Cardiac fibroblast (primary cell): Measurements from ENCODE around the gene CTBP1.

ENCODE experiments used
- DNase-seq, 2 donors: peaks; one replicate each; pipeline versions ENCODE4 v3.0.0 to v3.0.0-alpha.2; 2010; ENCODE audit warnings: low read depth in 2 of 2
- H3K4me3 ChIP-seq, 2 donors: replicated peaks in 1 of 2; 1 replicate in 1 of 2; 2 replicates in 1 of 2; pipeline ENCODE4 v1.5.1; 2011; ENCODE audit warnings: low read depth in 2 of 2, low read length in 2 of 2, mild to moderate bottlenecking in 2 of 2, moderate library complexity in 1 of 2
- TF ChIP-seq, protein P1 (sequence below): IDR thresholded peaks from one replicate; pipeline ENCODE4 v1.5.1; 2011; ENCODE audit warnings: low read depth, mild to moderate bottlenecking, low read length, inconsistent platforms

Gene CTBP1

DNA sequence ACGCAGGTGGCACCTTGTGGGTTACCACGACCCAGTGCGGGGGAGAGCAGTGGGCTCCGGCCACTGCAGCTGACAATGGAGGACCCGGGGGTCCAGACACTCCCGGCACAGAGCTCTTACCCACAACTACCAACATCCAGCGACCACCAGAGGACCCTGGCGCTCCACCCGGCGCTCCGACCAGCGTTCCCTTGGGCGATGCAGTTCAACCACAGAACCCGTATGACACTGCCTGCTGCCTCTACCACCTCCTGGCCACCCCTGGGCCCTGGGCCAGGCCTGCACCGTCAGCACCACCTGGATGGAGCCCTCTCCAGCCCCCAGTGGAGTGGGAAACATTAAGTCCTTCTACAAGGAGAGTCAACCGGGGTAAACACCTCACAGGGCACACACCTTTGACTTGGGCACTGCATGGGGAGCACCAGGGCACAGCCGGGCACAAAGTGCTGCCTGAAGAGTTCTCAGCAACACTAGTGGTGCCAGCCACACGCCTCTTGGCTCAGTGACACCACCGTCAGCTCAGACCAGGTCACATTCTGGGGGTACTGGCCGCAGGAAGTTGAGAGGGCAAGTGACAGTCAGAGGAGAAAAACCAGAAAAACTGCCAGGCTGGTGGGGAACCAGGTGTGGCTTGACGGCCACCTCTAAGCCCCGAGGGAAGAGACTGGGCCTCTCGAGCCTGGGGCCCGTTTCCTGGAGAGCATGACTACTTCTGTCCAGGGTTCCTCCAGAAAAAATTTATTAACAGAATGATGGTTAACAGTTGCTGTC is 2.6 kb downstream of the CTBP1 start:
- no peak for DNase-seq
- TF ChIP-seq, protein P1, sequence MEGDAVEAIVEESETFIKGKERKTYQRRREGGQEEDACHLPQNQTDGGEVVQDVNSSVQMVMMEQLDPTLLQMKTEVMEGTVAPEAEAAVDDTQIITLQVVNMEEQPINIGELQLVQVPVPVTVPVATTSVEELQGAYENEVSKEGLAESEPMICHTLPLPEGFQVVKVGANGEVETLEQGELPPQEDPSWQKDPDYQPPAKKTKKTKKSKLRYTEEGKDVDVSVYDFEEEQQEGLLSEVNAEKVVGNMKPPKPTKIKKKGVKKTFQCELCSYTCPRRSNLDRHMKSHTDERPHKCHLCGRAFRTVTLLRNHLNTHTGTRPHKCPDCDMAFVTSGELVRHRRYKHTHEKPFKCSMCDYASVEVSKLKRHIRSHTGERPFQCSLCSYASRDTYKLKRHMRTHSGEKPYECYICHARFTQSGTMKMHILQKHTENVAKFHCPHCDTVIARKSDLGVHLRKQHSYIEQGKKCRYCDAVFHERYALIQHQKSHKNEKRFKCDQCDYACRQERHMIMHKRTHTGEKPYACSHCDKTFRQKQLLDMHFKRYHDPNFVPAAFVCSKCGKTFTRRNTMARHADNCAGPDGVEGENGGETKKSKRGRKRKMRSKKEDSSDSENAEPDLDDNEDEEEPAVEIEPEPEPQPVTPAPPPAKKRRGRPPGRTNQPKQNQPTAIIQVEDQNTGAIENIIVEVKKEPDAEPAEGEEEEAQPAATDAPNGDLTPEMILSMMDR = no peak
- peak overlapping the region; percentile 76 to 77 for H3K4me3 ChIP-seq

DNA sequence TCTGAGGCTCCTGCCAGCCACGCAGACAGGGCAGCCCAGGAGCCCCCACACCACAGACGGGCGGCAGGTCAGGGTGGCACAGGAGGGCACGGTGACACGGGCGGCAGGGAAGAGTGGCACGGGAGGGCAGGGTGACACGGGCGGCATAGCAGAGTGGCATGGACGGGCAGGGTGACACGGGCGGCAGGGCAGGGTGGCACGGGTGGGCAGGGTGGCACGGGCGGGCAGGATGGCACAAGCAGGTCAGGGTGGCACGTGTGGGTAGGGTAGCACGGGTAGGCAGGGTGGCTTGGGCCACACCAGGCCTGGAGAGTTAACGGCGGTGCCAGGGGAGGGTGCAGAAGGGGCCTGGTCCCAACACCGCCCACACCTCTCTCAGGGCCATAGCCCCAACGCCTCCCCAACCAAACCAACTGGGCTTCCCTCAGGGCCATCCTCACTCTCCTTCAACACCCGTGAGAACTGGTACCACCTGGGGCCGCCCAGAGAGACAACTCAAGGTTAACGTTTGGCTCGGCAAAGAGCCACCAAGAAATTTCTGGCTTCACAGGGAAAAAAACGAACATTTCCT is 3.4 kb downstream of the CTBP1 start:
- no peak for DNase-seq
- no peak overlapping the region for H3K4me3 ChIP-seq
- TF ChIP-seq, protein P1 = no peak

DNA sequence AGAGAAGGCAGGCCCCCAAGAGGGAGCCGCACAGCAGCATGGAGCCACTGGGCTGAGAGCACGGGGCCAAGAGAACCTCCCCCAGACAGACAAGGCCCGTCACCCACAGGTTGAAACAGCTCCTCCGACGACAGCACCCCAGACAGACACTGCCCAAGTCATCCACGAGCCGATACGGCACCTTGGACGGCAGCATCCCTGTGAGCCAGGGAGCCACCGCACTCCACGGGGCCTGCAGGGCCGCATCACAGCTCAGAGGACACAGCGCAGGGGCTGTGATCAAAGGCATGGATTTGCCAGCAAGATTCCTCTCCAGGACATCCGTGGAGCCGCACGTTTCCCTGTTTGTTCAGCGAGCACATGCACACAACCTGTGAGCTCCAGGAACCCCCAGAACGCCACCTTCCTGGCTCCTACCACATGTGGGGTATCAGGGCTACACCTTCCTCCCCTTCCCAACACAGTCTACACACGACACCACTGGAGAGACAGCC is 3.9 kb downstream of the CTBP1 start:
- TF ChIP-seq, protein P1 = no peak
- H3K4me3 ChIP-seq = no peak overlapping the region
- DNase-seq = no peak

DNA sequence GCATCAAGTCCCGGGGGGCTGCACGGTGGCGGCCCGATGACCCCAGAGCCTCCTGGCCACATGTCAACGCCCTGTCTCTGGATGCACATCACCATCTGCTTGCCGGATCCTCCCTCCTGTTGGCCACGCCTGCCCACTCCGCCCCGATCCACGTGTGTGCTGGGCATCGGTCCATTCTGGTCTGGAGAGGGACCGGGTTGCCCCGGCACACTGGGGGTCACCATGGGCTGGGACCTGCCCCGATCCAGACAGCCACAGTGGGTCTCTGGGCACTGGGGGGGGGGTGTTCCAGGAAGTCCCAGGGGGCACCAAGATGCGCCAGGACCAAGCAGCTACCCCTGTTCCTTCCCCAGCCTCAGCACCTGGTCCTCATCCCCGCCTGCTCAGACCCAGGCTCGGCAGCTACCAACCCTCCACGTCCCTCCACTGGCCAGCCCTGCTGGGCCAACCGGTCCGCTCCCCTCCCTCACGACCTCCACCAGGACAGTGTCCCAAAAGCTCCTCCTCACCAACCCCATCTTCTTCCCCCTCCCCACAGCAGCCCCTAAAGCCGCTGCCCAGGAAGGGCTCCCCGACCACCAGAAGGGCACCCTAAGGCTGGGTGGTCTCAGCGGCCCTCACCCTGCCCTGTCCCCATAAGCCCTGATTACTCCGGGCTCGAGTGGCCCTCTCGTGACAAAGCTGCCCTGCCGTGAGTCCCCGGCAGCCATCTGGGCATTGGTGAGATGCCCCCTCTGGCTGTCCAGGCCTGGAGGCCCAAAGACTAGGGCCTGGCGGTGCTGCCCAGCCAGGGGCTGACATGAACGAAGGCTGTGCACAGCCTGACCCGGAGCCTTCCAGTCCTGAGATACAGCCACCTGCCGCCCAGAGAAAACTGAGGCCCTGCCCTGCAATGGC is 4.6 kb downstream of the CTBP1 start:
- TF ChIP-seq, protein P1 = no peak
- no peak for DNase-seq
- no peak overlapping the region for H3K4me3 ChIP-seq

DNA sequence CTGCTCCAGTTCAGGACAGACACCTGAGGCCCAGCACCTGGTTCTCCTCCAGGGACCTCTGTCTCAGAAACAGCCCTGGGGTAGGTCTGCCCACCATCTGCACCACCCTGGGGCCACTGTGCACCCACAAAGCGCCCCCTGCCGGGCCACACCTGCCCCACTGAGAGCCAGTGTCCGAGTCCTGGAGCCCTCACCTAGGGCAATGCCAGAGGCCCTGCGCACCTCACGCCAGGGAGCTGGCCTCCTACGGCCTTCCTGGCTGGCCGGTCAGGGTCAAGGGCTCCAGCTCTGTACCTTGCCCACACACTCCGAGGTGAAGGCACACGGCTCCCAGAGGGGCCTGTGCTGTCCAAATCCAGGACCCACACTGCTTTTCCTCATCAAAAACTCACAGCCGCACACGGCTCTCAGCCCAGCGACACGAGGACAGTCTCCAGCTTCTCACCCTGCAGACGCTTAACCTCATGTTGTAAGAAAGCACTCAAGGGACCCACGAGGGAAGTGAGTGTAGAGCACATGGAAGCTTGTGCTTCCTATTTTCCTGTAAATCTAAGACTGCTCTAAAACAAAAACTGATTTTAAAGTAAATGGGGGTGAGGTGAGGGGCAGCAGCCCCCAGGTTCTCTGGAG is 5.4 kb downstream of the CTBP1 start:
- peak in 1 of 2 donors; percentile 18 for DNase-seq
- TF ChIP-seq, protein P1 = peak; percentile 10
- no peak overlapping the region for H3K4me3 ChIP-seq
